Stomach (tissue), 9 donors: ENCODE data around the gene DYNC1H1. TPM values are rescaled to one million over a fixed set of nuclear protein-coding genes. Genes with fewer than 3 reads are reported as not detected.

ENCODE experiments used
- DNase-seq, 2 donors: peaks; one replicate each; pipeline versions ENCODE4 v3.0.0 to v3.0.0-alpha.2; 2013 to 2019
- H3K27ac ChIP-seq, 5 donors: fragments of 200-600 bp in 4 of 5; sonication (generic) in 4 of 5; one replicate each; pipeline ENCODE4 v1.5.1; 2013 to 2019; ENCODE audit warnings: mild to moderate bottlenecking in 1 of 5, moderate library complexity in 1 of 5
- H3K27me3 ChIP-seq, 3 donors: fragments of 200-600 bp; sonication (generic); one replicate each; pipeline ENCODE4 v1.5.1; 2017 to 2019; ENCODE audit warnings: mixed run types in 1 of 3
- H3K36me3 ChIP-seq, 4 donors: fragments of 200-600 bp; sonication (generic); 1 replicate in 3 of 4; 2 replicates in 1 of 4; pipeline ENCODE4 v1.5.1; 2016 to 2019
- H3K4me1 ChIP-seq, 4 donors: fragments of 200-600 bp; sonication (generic); one replicate each; pipeline ENCODE4 v1.5.1; 2016 to 2019
- H3K4me3 ChIP-seq, 4 donors: fragments of 200-600 bp; sonication (generic) in 3 of 4; one replicate each; pipeline ENCODE4 v1.5.1; 2016 to 2019; ENCODE audit warnings: mild to moderate bottlenecking in 1 of 4
- H3K9me3 ChIP-seq, 4 donors: fragments of 200-600 bp; sonication (generic); one replicate each; pipeline ENCODE4 v1.5.1; 2016 to 2019
- CTCF ChIP-seq, 7 experiments: fragments of 450-650 bp in 4 of 7; fragments of 200-600 bp in 3 of 7; sonication (generic) in 3 of 7; IDR thresholded peaks; one replicate each; pipeline ENCODE4 v1.5.1; 2016 to 2019; ENCODE audit warnings: antibody characterized with exemption in 7 of 7, control low read depth in 2 of 7, mild to moderate bottlenecking in 1 of 7
- EP300 ChIP-seq: sonication (generic); formaldehyde crosslinking; IDR thresholded peaks from one replicate; pipeline ENCODE4 v1.6.1; 2017; ENCODE audit warnings: antibody characterized with exemption
- POLR2A ChIP-seq, 4 donors: fragments of 450-650 bp; IDR thresholded peaks; one replicate each; pipeline ENCODE4 v1.6.1; 2016; ENCODE audit warnings: antibody characterized with exemption in 4 of 4, control low read depth in 2 of 4, mild to moderate bottlenecking in 1 of 4, moderate library complexity in 1 of 4
- POLR2AphosphoS5 ChIP-seq, 3 donors: sonication (generic); formaldehyde crosslinking; IDR thresholded peaks; one replicate each; pipeline ENCODE4 v1.6.1; 2016; ENCODE audit warnings: antibody characterized with exemption in 3 of 3
- WGBS, 5 donors: extraction: QIAGEN DNeasy Blood & Tissue Kit in 3 of 5; methylation state at CpG; one replicate each; pipeline versions ENCODE4 v1.1.5 to v1.1.7; 2013 to 2018; 5-methylcytosine and 5-hydroxymethylcytosine counted together
- intact Hi-C: fragments of 100-400 bp; cut with DNase I; formaldehyde crosslinking; loops from one replicate; pipeline ENCODE4 v1.15.1; 2023; ENCODE audit warnings: low total_unique reads
- polyA plus RNA-seq, 3 donors: library from polyadenylated mRNA; stranded (reverse); fragments of 200-250 nt; gene quantifications; one replicate each; pipeline ENCODE4 v1.2.3, GENCODE V29; 2013
- total RNA-seq, 5 donors: library from RNA; depleted of rRNA; stranded (reverse); fragments of >200 nt; gene quantifications; one replicate each; pipeline versions ENCODE4 v1.1.0 to v1.2.3, GENCODE V29; 2014 to 2016
- donor health status: healthy with polysubstance abuse.
- donor health status: Bipolar disorder and iron deficiency.
- donor health status: healthy.

The DYNC1H1 gene
- total and polyA plus RNA-seq, 8 donors, result 52.9 to 651 (median 332) TPM

- no peaks in the 10 kb centered on the region for H3K9me3 ChIP-seq
- WGBS, 5 donors, result 0 to 1% (median 1%) methylated on average over 20 to 106 of the region's 106 CpGs
- intact Hi-C loops, result no loop called here
- H3K36me3 ChIP-seq, result peaks cover 31 to 37% (median 36%) of the 10 kb centered on the region in 4 donors
- peak; percentile 95 to 97 for DNase-seq
- H3K4me1 ChIP-seq, result peaks cover 40 to 55% (median 49%) of the 10 kb centered on the region in 4 donors
- peak within 1 kb of the TSS; percentile 71 to 91 (median 82) for H3K4me3 ChIP-seq
- no peaks in the 10 kb centered on the region for H3K27me3 ChIP-seq
- TF ChIP-seq CTCF (IDR thresholded peaks at IDR 0.05) (no peak), POLR2AphosphoS5 (IDR thresholded peaks at IDR 0.05) (peak; percentile 95 to 100 (median 100)), POLR2A (IDR thresholded peaks at IDR 0.05) (peak in 2 of 4 donors; percentile 94 to 99), EP300 (no peak)
- H3K27ac ChIP-seq, result peak within 1 kb of the TSS; percentile 100
Observed at GRCh38 chr14:102086972-102087761, 122.8 kb downstream of the DYNC1H1 start, which contains the start of gene HSP90AA1. Gene HSP90AA1 (minus strand): TSS chr14:102087044. CDS start chr14:102086378, 666 bp downstream.

DNA sequence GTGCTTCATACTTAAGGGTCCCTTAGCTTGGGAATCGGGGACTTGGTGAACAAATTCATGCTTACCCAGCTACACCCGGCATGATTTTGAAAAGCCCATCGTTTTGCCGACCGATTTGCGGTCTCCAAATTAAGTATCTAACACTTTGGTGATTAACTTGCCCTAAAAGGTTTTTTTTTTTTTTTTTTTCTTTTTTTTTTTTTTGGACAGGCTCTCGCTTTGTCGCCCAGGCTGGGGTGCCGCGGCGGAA lies 123.3 kb downstream of the DYNC1H1 start:
- Histone ChIP-seq H3K27me3 (no peaks in the 10 kb centered on the region), H3K9me3 (no peaks in the 10 kb centered on the region), H3K27ac (peak overlapping the region; percentile 100), H3K36me3 (peaks cover 26 to 32% (median 31%) of the 10 kb centered on the region in 4 donors), H3K4me1 (peaks cover 36 to 50% (median 44%) of the 10 kb centered on the region in 4 donors), H3K4me3 (peak overlapping the region; percentile 71 to 91 (median 82))
- TF ChIP-seq POLR2A (IDR thresholded peaks at IDR 0.05), result no peak
- TF ChIP-seq EP300, result no peak
- no peak for TF ChIP-seq CTCF (IDR thresholded peaks at IDR 0.05)
- TF ChIP-seq POLR2AphosphoS5 (IDR thresholded peaks at IDR 0.05), result no peak
- DNase-seq, result no peak
- intact Hi-C loops, result no loop called here
- WGBS, 5 donors, result 2 to 10% (median 5%) methylated on average over 10 to 11 of the region's 11 CpGs

DNA sequence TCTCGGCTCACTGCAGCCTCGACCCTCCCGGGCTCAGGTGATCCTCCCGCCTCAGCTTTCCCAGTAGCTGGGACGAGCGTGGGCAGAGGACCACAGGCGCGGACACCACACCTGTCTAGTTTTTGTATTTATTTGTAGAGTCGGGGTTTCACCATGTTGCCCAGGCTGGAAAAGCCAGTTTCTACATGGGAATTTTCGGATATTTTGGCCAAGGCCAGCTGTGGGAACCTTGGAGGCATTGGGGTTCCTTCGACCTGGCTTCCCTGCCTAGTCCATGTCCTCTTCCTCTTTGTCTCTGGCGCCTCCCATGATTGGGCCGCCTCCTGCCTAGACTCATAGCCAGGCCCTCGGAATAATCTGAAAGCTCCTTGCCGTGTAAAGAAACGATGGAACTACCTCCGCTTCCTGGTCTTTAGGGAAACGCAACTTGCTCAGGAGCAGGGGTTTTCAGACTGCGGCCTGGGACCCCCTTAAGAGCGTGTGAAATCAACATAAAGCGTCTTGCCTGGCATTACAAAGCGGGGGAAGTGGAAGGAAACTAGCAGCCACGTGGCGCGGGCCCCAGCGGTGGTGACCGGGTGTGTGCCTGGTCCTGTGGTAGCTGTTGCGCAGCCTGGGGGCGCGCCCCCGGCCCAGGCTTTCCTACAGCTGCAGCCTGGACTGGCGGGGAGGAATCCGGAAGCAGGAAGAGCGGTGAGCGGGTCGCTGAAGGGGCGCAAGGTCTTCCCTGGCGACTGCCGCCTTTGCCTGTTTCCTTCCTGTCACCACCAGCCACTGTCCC lies 123.8 kb downstream of the DYNC1H1 start:
- intact Hi-C loops, result no loop called here

More for the DNA sequence above, 123.8 kb downstream of the DYNC1H1 start:
- WGBS, 5 donors, result 27 to 41% (median 31%) methylated on average over 34 to 39 of the region's 39 CpGs
- TF ChIP-seq CTCF (IDR thresholded peaks at IDR 0.05), result no peak
- no peak for TF ChIP-seq POLR2A (IDR thresholded peaks at IDR 0.05)
- TF ChIP-seq POLR2AphosphoS5 (IDR thresholded peaks at IDR 0.05), result no peak
- no peak for TF ChIP-seq EP300
- DNase-seq, result peak; percentile 51 to 86
- no peaks in the 10 kb centered on the region for H3K27me3 ChIP-seq
- H3K36me3 ChIP-seq, result peaks cover 21 to 26% (median 25%) of the 10 kb centered on the region in 4 donors
- H3K27ac ChIP-seq, result peak overlapping the region; percentile 100
- peak overlapping the region; percentile 71 to 91 (median 82) for H3K4me3 ChIP-seq
- H3K4me1 ChIP-seq, result peaks cover 31 to 45% (median 39%) of the 10 kb centered on the region in 4 donors
- H3K9me3 ChIP-seq, result no peaks in the 10 kb centered on the region
